H1 (cell line): ENCODE results near the gene ARHGEF16. TPM values are rescaled to one million over a fixed set of nuclear protein-coding genes. Genes with fewer than 3 reads are reported as not detected.

ENCODE experiments used
- CTCF ChIA-PET: fragments of 300-600 bp; sonication (Branson Sonifier 250); formaldehyde crosslinking; loops from one replicate; lab custom pipeline; 2021; ENCODE audit not compliant: partially characterized antibody; lab: Charles Lee
- POLR2A ChIA-PET: fragments of 300-600 bp; sonication (Branson Sonifier 250); formaldehyde crosslinking; loops from one replicate; lab custom pipeline; 2021; ENCODE audit warnings: inconsistent platforms; ENCODE audit not compliant: partially characterized antibody; lab: Charles Lee
- DNase-seq, 2 experiments: peaks; one replicate each; pipeline versions ENCODE4 v3.0.0 to v3.0.0-alpha.2; 2010 to 2022; ENCODE audit warnings: low spot score in 2 of 2, low read depth in 1 of 2, mixed read lengths in 1 of 2
- FAIRE-seq: peaks from 2 replicates; lab custom pipeline; 2011; peaks lifted over from hg19 to GRCh38; lab: Jason Lieb, UNC
- H2AFZ ChIP-seq: 2 replicates; pipeline ENCODE4 v1.8.1; 2012; ENCODE audit warnings: low read length, inconsistent platforms
- H2AK5ac ChIP-seq: 2 replicates; pipeline ENCODE4 v1.6.1; 2013; ENCODE audit warnings: low read depth, low read length
- H2BK120ac ChIP-seq: replicated peaks from 2 replicates; pipeline ENCODE3; 2013; ENCODE audit warnings: low read depth, low read length, inconsistent platforms
- H2BK12ac ChIP-seq: 2 replicates; pipeline ENCODE4 v1.6.1; 2013; ENCODE audit warnings: low read depth, low read length
- H2BK15ac ChIP-seq: 2 replicates; pipeline ENCODE4 v1.6.1; 2013; ENCODE audit warnings: low read length
- H2BK20ac ChIP-seq: 2 replicates; pipeline ENCODE4 v1.6.1; 2013; ENCODE audit warnings: low read length
- H2BK5ac ChIP-seq: 2 replicates; pipeline ENCODE4 v1.6.1; 2013; ENCODE audit warnings: low read depth, low read length
- H3K14ac ChIP-seq: 2 replicates; pipeline ENCODE4 v1.6.1; 2013; ENCODE audit warnings: inconsistent platforms; ENCODE audit not compliant: insufficient read length
- H3K18ac ChIP-seq: 2 replicates; pipeline ENCODE4 v1.6.1; 2013; ENCODE audit warnings: low read length; ENCODE audit errors: extremely low read depth
- H3K23ac ChIP-seq: 2 replicates; pipeline ENCODE4 v1.6.1; 2013; ENCODE audit warnings: inconsistent platforms; ENCODE audit not compliant: insufficient read length
- H3K23me2 ChIP-seq: 2 replicates; pipeline ENCODE4 v1.6.1; 2013; ENCODE audit warnings: low read depth, low read length
- H3K27ac ChIP-seq: 2 replicates; pipeline ENCODE4 v1.6.1; 2011; ENCODE audit warnings: low read depth, low read length, inconsistent platforms
- H3K27me3 ChIP-seq, 4 experiments: replicated peaks in 1 of 4; 1 replicate in 1 of 4; 2 replicates in 3 of 4; pipeline versions ENCODE4 v1.6.1 to v1.8.1; 2011 to 2013; ENCODE audit warnings: low read length in 3 of 4, mild to moderate bottlenecking in 3 of 4, inconsistent platforms in 2 of 4, mixed read lengths in 2 of 4, moderate library complexity in 1 of 4; ENCODE audit not compliant: control insufficient read depth in 3 of 4, insufficient read depth in 3 of 4; ENCODE audit errors: extremely low read depth in 1 of 4
- H3K36me3 ChIP-seq, 4 experiments: 2 replicates each; pipeline versions ENCODE4 v1.6.1 to v1.8.1; 2011 to 2013; ENCODE audit warnings: mild to moderate bottlenecking in 4 of 4, low read length in 3 of 4, moderate library complexity in 2 of 4, control low read depth in 1 of 4, inconsistent platforms in 1 of 4; ENCODE audit not compliant: insufficient read depth in 4 of 4, control insufficient read depth in 2 of 4
- H3K4ac ChIP-seq: replicated peaks from 2 replicates; pipeline ENCODE3; 2013; ENCODE audit warnings: low read length, low read depth, mixed read lengths, inconsistent platforms; ENCODE audit not compliant: insufficient read length
- H3K4me1 ChIP-seq, 4 experiments: replicated peaks in 1 of 4; 1 replicate in 1 of 4; 2 replicates in 3 of 4; pipeline versions ENCODE4 v1.6.1 to v1.8.1; 2011 to 2013; ENCODE audit warnings: low read length in 3 of 4, inconsistent platforms in 2 of 4, mixed read lengths in 1 of 4; ENCODE audit not compliant: insufficient read depth in 4 of 4, control insufficient read depth in 3 of 4
- H3K4me2 ChIP-seq, 2 experiments: 2 replicates each; pipeline versions ENCODE4 v1.6.1 to v1.8.1; 2011 to 2013; ENCODE audit warnings: low read depth in 2 of 2, low read length in 2 of 2, control low read depth in 1 of 2, inconsistent platforms in 1 of 2, mild to moderate bottlenecking in 1 of 2; ENCODE audit not compliant: insufficient read depth in 1 of 2
- H3K4me3 ChIP-seq, 4 experiments: fragments of 200-600, 300-600 bp in 1 of 4; sonication (generic), shearing (Covaris generic), sonication (Bioruptor Twin) in 1 of 4; 2 replicates each; pipeline versions ENCODE4 v1.5.1 to v1.8.1; 2011 to 2016; ENCODE audit warnings: low read length in 4 of 4, low read depth in 3 of 4, control low read depth in 2 of 4, inconsistent platforms in 2 of 4, mild to moderate bottlenecking in 2 of 4, mixed read lengths in 1 of 4, moderate library complexity in 1 of 4; ENCODE audit not compliant: insufficient read depth in 2 of 4; ENCODE audit errors: extremely low read depth in 1 of 4
- H3K56ac ChIP-seq: replicated peaks from 2 replicates; pipeline ENCODE3; 2013; ENCODE audit warnings: low read depth, mild to moderate bottlenecking, mixed read lengths, low read length, inconsistent platforms; ENCODE audit not compliant: insufficient read length
- H3K79me1 ChIP-seq: 2 replicates; pipeline ENCODE4 v1.6.1; 2013; ENCODE audit warnings: low read depth, low read length, control low read depth
- H3K79me2 ChIP-seq, 2 experiments: 2 replicates each; pipeline versions ENCODE4 v1.6.1 to v1.8.1; 2012 to 2013; ENCODE audit warnings: low read length in 2 of 2, mild to moderate bottlenecking in 2 of 2, inconsistent platforms in 1 of 2; ENCODE audit not compliant: insufficient read depth in 2 of 2, control insufficient read depth in 1 of 2
- H3K9ac ChIP-seq, 4 experiments: replicated peaks in 1 of 4; 1 replicate in 1 of 4; 2 replicates in 3 of 4; pipeline versions ENCODE4 v1.6.1 to v1.8.1; 2011 to 2013; ENCODE audit warnings: low read depth in 3 of 4, low read length in 3 of 4, control low read depth in 2 of 4, mild to moderate bottlenecking in 2 of 4, moderate library complexity in 2 of 4, inconsistent platforms in 1 of 4; ENCODE audit errors: extremely low read depth in 1 of 4
- H3K9me3 ChIP-seq, 2 experiments: 2 replicates each; pipeline versions ENCODE4 v1.6.1 to v1.8.1; 2012 to 2013; ENCODE audit warnings: mild to moderate bottlenecking in 2 of 2, moderate library complexity in 2 of 2, control low read depth in 1 of 2, inconsistent platforms in 1 of 2, low read depth in 1 of 2, low read length in 1 of 2, mixed read lengths in 1 of 2; ENCODE audit not compliant: insufficient read depth in 2 of 2
- H4K20me1 ChIP-seq, 2 experiments: replicated peaks in 1 of 2; 2 replicates each; pipeline versions ENCODE3 to v1.8.1; 2011 to 2013; ENCODE audit warnings: inconsistent platforms in 2 of 2, low read length in 2 of 2, mild to moderate bottlenecking in 1 of 2; ENCODE audit not compliant: insufficient read depth in 2 of 2, control insufficient read depth in 1 of 2
- H4K5ac ChIP-seq: 2 replicates; pipeline ENCODE4 v1.6.1; 2013; ENCODE audit warnings: low read length, low read depth, mixed read lengths, inconsistent platforms; ENCODE audit not compliant: insufficient read length
- H4K8ac ChIP-seq: 2 replicates; pipeline ENCODE4 v1.8.0; 2013; ENCODE audit warnings: mild to moderate bottlenecking, moderate library complexity, low read length, inconsistent platforms; ENCODE audit not compliant: insufficient read depth; ENCODE audit errors: extremely low read depth
- H4K91ac ChIP-seq: replicated peaks from 2 replicates; pipeline ENCODE3; 2013; ENCODE audit warnings: low read length, mixed read lengths, inconsistent platforms; ENCODE audit not compliant: insufficient read length
- CBX5 ChIP-seq: fragments of 300-800, 300-1000 bp; sonication (generic); IDR thresholded peaks from 2 replicates; pipeline ENCODE4 v1.7.1; 2016; ENCODE audit warnings: antibody characterized with exemption, low read length, low read depth
- CHD1 ChIP-seq: IDR thresholded peaks from 2 replicates; pipeline ENCODE4 v1.6.1; 2012; ENCODE audit warnings: low read depth, low read length, improper control_type of control experiment
- MAX ChIP-seq: IDR thresholded peaks from 2 replicates; pipeline ENCODE4 v1.6.1; 2012; ENCODE audit warnings: inconsistent platforms
- PHF8 ChIP-seq: fragments of 200-600 bp; sonication (generic); conservative IDR thresholded peaks from 2 replicates; pipeline ENCODE4 v1.7.1; 2012; ENCODE audit warnings: low read depth, mild to moderate bottlenecking, inconsistent platforms, low read length, moderate library complexity
- POLR2A ChIP-seq, 2 experiments: IDR thresholded peaks; 1 replicate in 1 of 2; 2 replicates in 1 of 2; pipeline ENCODE4 v1.6.1; 2011; ENCODE audit warnings: low read depth in 2 of 2, low read length in 2 of 2, mild to moderate bottlenecking in 2 of 2; ENCODE audit errors: control extremely low read depth in 1 of 2
- TAF7 ChIP-seq: optimal IDR thresholded peaks from 2 replicates; pipeline ENCODE3; 2011; ENCODE audit warnings: low read depth, mild to moderate bottlenecking, inconsistent platforms, low read length, moderate library complexity, borderline replicate concordance
- USF2 ChIP-seq: IDR thresholded peaks from 2 replicates; pipeline ENCODE4 v1.6.1; 2011; ENCODE audit warnings: low read length, improper control_type of control experiment
- WGBS, 2 experiments: shearing (Covaris generic) in 1 of 2; methylation state at CpG; one replicate each; pipeline versions ENCODE4 v1.1.6 to v1.1.7; 2013 to 2015; ENCODE audit warnings: low lambda C conversion rate in 2 of 2, mixed read lengths in 2 of 2, inconsistent platforms in 1 of 2, low coverage in 1 of 2, missing lambda C conversion rate in 1 of 2; ENCODE audit not compliant: insufficient replicate concordance in 2 of 2, insufficient coverage in 1 of 2, insufficient read length in 1 of 2; ENCODE audit errors: extremely low coverage in 1 of 2, missing lambda C conversion rate in 1 of 2; 5-methylcytosine and 5-hydroxymethylcytosine counted together
- polyA plus RNA-seq, 7 experiments: library from polyadenylated mRNA; depleted of rRNA in 3 of 7; stranded (reverse) in 5 of 7; unstranded in 2 of 7; fragments of >200 nt in 5 of 7; fragments of 200-250 nt in 2 of 7; gene quantifications; 1 replicate in 5 of 7; 2 replicates in 1 of 7; 4 replicates in 1 of 7; pipeline versions ENCODE4 v1.2.1 to v1.2.3, GENCODE V29; 2011 to 2013; ENCODE audit warnings: missing spikeins in 2 of 7, mixed read lengths in 2 of 7
- total RNA-seq: library from RNA; stranded (reverse); fragmentation: NEBNext Ultra II Directional; extraction: Animal tissue kit (Norgen Biotek cat#: 25700); gene quantifications from 2 replicates; pipeline ENCODE4 v1.2.1, GENCODE V29; 2021
- TF ChIP-seq, protein P1 (sequence below): IDR thresholded peaks from 2 replicates; pipeline ENCODE4 v1.6.1; 2011; ENCODE audit warnings: low read depth, mild to moderate bottlenecking, low read length; ENCODE audit not compliant: insufficient read depth

ARHGEF16 gene
- total and polyA plus RNA-seq, 2 of the 8 experiments (the other 6 are each of a cell fraction or from before 2014, with no cell fraction given): 18.3 to 20.7 TPM

DNA sequence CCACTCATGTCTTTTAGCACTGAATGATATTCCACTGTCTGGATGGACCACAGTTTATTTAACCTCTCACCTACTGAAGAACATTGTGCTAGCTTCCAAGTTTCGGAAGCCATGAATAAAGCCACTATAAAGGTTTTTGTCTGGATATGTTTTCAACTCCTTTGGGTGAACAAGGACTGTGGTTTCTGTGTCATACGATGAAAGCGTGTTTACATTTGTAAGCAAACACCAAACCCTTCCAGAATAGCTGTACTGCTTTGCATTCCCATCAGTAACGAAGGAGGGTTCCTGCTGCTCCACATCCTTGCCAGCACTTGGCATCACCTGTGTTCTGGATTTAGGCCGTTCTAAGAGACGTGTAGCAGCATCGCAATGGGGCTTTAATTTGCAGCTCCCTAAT, 10.7 kb upstream of the ARHGEF16 start:
- TF ChIP-seq, protein P1, sequence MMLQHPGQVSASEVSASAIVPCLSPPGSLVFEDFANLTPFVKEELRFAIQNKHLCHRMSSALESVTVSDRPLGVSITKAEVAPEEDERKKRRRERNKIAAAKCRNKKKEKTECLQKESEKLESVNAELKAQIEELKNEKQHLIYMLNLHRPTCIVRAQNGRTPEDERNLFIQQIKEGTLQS: no peak
- TF ChIP-seq USF2 (no peak), POLR2A (IDR thresholded peaks at IDR 0.05; ENCODE audit: control extremely low read depth in 1 of 2, low read depth in 2 of 2, low read length in 2 of 2) (no peak), TAF7 (no peak), PHF8 (no peak), CBX5 (no peak), MAX (no peak), CHD1 (no peak)

More for the DNA sequence above, 10.7 kb upstream of the ARHGEF16 start:
- Histone ChIP-seq H3K4me1 (peaks cover 0 to 3% (median 1%) of the 10 kb centered on the region in 4 experiments; a peak in 3 of 7 replicates), H3K36me3 (no peaks in the 10 kb centered on the region), H3K23me2 (no peaks in the 10 kb centered on the region), H4K8ac (no peak overlapping the region), H2AK5ac (no peak overlapping the region), H3K23ac (no peak overlapping the region), H3K18ac (no peak overlapping the region), H3K4me2 (no peak overlapping the region), H3K79me2 (no peaks in the 10 kb centered on the region), H3K27ac (no peak overlapping the region), H3K56ac (no peak overlapping the region), H3K9ac (no peak overlapping the region; a peak in 1 of 7 replicates), H2AFZ (no peak overlapping the region), H3K4ac (no peak overlapping the region), H3K9me3 (no peaks in the 10 kb centered on the region), H4K20me1 (no peaks in the 10 kb centered on the region), H2BK15ac (no peak overlapping the region), H3K27me3 (peaks cover 0 to 2% (median under 1%) of the 10 kb centered on the region in 4 experiments; a peak in 1 of 7 replicates), H3K79me1 (no peaks in the 10 kb centered on the region), H2BK12ac (no peak overlapping the region), H3K4me3 (no peak overlapping the region), H4K91ac (no peak overlapping the region), H2BK5ac (no peak overlapping the region), H3K14ac (no peak overlapping the region), H4K5ac (no peak overlapping the region), H2BK20ac (no peak overlapping the region), H2BK120ac (peak overlapping the region; percentile 33)
- ChIA-PET CTCF (interaction anchor here (1.4 to 6.5 kb wide), 3 partner anchors 9 to 882 kb away, joined by 4 to 35 read pairs (median 4); no protein-coding TSS in a partner anchor), POLR2A (no interaction called here)
- DNase-seq: no peak
- WGBS, 2 experiments: 88% methylated on average over 7 of the region's 7 CpGs; no CpG with 5 or more reads in 1 of the 2 experiments
- no peak for FAIRE-seq
